ENCODE results near the gene FAM107B. TPM values are rescaled to one million over a fixed set of nuclear protein-coding genes. Genes with fewer than 3 reads are reported as not detected.

The FAM107B gene
- total and polyA plus RNA-seq, 2 of the 13 experiments (the other 11 are each of a cell fraction or from before 2014, with no cell fraction given): 15.7 to 24.8 TPM

GRCh38 chr10:14555807-14556206, 218.9 kb downstream of the FAM107B start:
- no peaks in the 10 kb centered on the region; a peak in 1 of 5 replicates for H3K36me3 ChIP-seq (replicated peaks in 1 of 2; ENCODE audit: control insufficient read depth in 1 of 2, insufficient read depth in 2 of 2, low read length in 2 of 2)
- no peaks in the 10 kb centered on the region for H3K9me3 ChIP-seq (ENCODE audit: low read length)
- no TSS peak for BruUV-seq (replicated peaks)
- peaks cover 3% of the 10 kb centered on the region; the same call in 1 of the 2 replicates for H4K20me1 ChIP-seq (ENCODE audit: insufficient read depth, low read length)
- intact Hi-C loops (cut with micrococcal nuclease; ENCODE audit: unreplicated experiment) (loop anchor here (1.0 kb wide), 1 partner anchor 57 kb away; no protein-coding TSS in a partner anchor), in situ Hi-C loops (cut with HindIII; ENCODE audit: extremely low pct_ligation_motif_present, low pct_unique_long_range_greater_than_20kb) (no loop called here)
- H2AFZ ChIP-seq (ENCODE audit: low read length): no peak overlapping the region
- no peak overlapping the region for H3K4me3 ChIP-seq (replicated peaks in 1 of 3; ENCODE audit: insufficient read depth in 1 of 3, low read depth in 2 of 3, low read length in 3 of 3)
- ATAC-seq: peak; percentile 39
- 81% methylated on average over 4 of the region's 4 CpGs for whole genome bisulfite sequencing (ENCODE audit: low lambda C conversion rate)
- peaks cover 73% of the 10 kb centered on the region for H3K4me1 ChIP-seq (ENCODE audit: insufficient read depth, low read length)
- FAIRE-seq: no peak
- H3K27me3 ChIP-seq (ENCODE audit: control insufficient read depth in 1 of 2, insufficient read depth in 2 of 2, low read length in 2 of 2): no peaks in the 10 kb centered on the region
- peaks cover 36% of the 10 kb centered on the region for H3K79me2 ChIP-seq (ENCODE audit: insufficient read depth, low read length)
- ChIA-PET POLR2A (interaction anchor here (0.9 kb wide), 1 partner anchor 12 kb away, joined by 3 read pairs; no protein-coding TSS in a partner anchor), CTCF (ENCODE audit: low intra/inter-chr PET ratio, low total read pairs) (interaction anchor here (1.4 kb wide), 1 partner anchor 19 kb away, joined by 6 read pairs; no protein-coding TSS in a partner anchor)
- no peak overlapping the region for H3K9ac ChIP-seq (ENCODE audit: insufficient read depth, low read depth, low read length)
- peak overlapping the region; percentile 41 for H3K27ac ChIP-seq (ENCODE audit: extremely low read length, insufficient read depth, low read length)
- no peak for DNase-seq (ENCODE audit: low spot score)
- H3K4me2 ChIP-seq (ENCODE audit: low read depth, low read length): peak overlapping the region; percentile 50
- TF ChIP-seq ETV6 (CRISPR knock-in tag; conservative IDR thresholded peaks at IDR 0.05): no peak
- no peak for TF ChIP-seq HIC2 (CRISPR knock-in tag; IDR thresholded peaks at IDR 0.05; ENCODE audit: low read depth)
- no peak for TF ChIP-seq ZNF101 (CRISPR knock-in tag; IDR thresholded peaks at IDR 0.05; ENCODE audit: borderline replicate concordance, low read depth)
- TF ChIP-seq ZNF180 (CRISPR knock-in tag; IDR thresholded peaks at IDR 0.05; ENCODE audit: borderline replicate concordance, low read depth): no peak
- no peak for TF ChIP-seq CEBPG (CRISPR knock-in tag; IDR thresholded peaks at IDR 0.05)
- no peak for TF ChIP-seq ZNF160 (CRISPR knock-in tag; IDR thresholded peaks at IDR 0.05)
- TF ChIP-seq ZNF550 (CRISPR knock-in tag; IDR thresholded peaks at IDR 0.05; ENCODE audit: borderline replicate concordance): no peak
- no peak for TF ChIP-seq TRIM24 (CRISPR knock-in tag; IDR thresholded peaks at IDR 0.05)
- no peak for TF ChIP-seq ZNF318 (CRISPR knock-in tag; IDR thresholded peaks at IDR 0.05)
- no peak for TF ChIP-seq ZSCAN25 (CRISPR knock-in tag; IDR thresholded peaks at IDR 0.05)
- no peak for TF ChIP-seq ZHX1 (CRISPR knock-in tag; IDR thresholded peaks at IDR 0.05; ENCODE audit: low read depth)
